ENCODE results near the gene SRPRB.

The SRPRB gene

GRCh38 chr3:133805702-133806475 is at the start of gene SRPRB:
Gene SRPRB (plus strand): TSS chr3:133805815. CDS start chr3:133805849, 34 bp downstream.
- peak; percentile 81 for DNase-seq

- no peak for DNase-seq
Observed at GRCh38 chr3:133756716-133757694, 48.6 kb upstream of the SRPRB start.

- DNase-seq, result no peak
Observed at GRCh38 chr3:133757701-133758567, 47.7 kb upstream of the SRPRB start.

- DNase-seq, result no peak
Observed at GRCh38 chr3:133758568-133758928, 47.1 kb upstream of the SRPRB start.

- no peak for DNase-seq
Observed at GRCh38 chr3:133758964-133759739, 46.5 kb upstream of the SRPRB start.

- DNase-seq, result no peak
Observed at GRCh38 chr3:133759740-133760305, 45.8 kb upstream of the SRPRB start.

GRCh38 chr3:133760916-133761315 is 44.7 kb upstream of the SRPRB start:
- DNase-seq, result no peak

- DNase-seq, result no peak
Observed at GRCh38 chr3:133761605-133762484, 43.8 kb upstream of the SRPRB start.

- no peak for DNase-seq
Observed at GRCh38 chr3:133762539-133762938, 43.1 kb upstream of the SRPRB start.

GRCh38 chr3:133763797-133764683 is 41.6 kb upstream of the SRPRB start:
- DNase-seq, result no peak

- no peak for DNase-seq
Observed at GRCh38 chr3:133765256-133765655, 40.4 kb upstream of the SRPRB start.

GRCh38 chr3:133767607-133768006 is 38.0 kb upstream of the SRPRB start:
- DNase-seq, result no peak

- DNase-seq, result no peak
Observed at GRCh38 chr3:133769536-133769935, 36.1 kb upstream of the SRPRB start.

- DNase-seq, result no peak
Observed at GRCh38 chr3:133773732-133774131, 31.9 kb upstream of the SRPRB start.

GRCh38 chr3:133775309-133775708 is 30.3 kb upstream of the SRPRB start:
- DNase-seq, result no peak

GRCh38 chr3:133775835-133776234 is 29.8 kb upstream of the SRPRB start:
- no peak for DNase-seq

GRCh38 chr3:133776794-133777438 is 28.7 kb upstream of the SRPRB start:
- DNase-seq, result no peak

GRCh38 chr3:133777807-133778568 is 27.6 kb upstream of the SRPRB start:
- no peak for DNase-seq

Data from GF-D8 (cell line).